Tibial artery (tissue), 4 donors: Measurements from ENCODE around the gene LPAR5.

ENCODE experiments used
- DNase-seq, 2 donors: peaks; one replicate each; pipeline ENCODE4 v3.0.0-alpha.2; 2019
- H3K27ac ChIP-seq, 2 donors: fragments of 200-600 bp; sonication (generic) in 1 of 2; 1 replicate in 1 of 2; 2 replicates in 1 of 2; pipeline ENCODE4 v1.5.1; 2018 to 2019; ENCODE audit warnings: mild to moderate bottlenecking in 1 of 2
- H3K27me3 ChIP-seq, 2 donors: fragments of 200-600 bp; sonication (generic) in 1 of 2; one replicate each; pipeline versions ENCODE4 v1.5.1 to v1.6.0; 2016 to 2019
- H3K36me3 ChIP-seq, 3 donors: fragments of 200-600 bp; sonication (generic) in 2 of 3; one replicate each; pipeline ENCODE4 v1.5.1; 2016 to 2019; ENCODE audit warnings: mild to moderate bottlenecking in 2 of 3
- H3K4me1 ChIP-seq, 4 donors: fragments of 200-600 bp; sonication (generic) in 2 of 4; 1 replicate in 3 of 4; 2 replicates in 1 of 4; pipeline ENCODE4 v1.5.1; 2016 to 2019
- H3K4me3 ChIP-seq, 2 donors: fragments of 200-600 bp; sonication (generic) in 1 of 2; 1 replicate in 1 of 2; 2 replicates in 1 of 2; pipeline ENCODE4 v1.5.1; 2018 to 2019; ENCODE audit warnings: mild to moderate bottlenecking in 2 of 2
- H3K9me3 ChIP-seq, 3 donors: fragments of 200-600 bp; sonication (generic) in 1 of 3; one replicate each; pipeline ENCODE4 v1.5.1; 2016 to 2019
- intact Hi-C: fragments of 100-400 bp; cut with DNase I; formaldehyde crosslinking; loops from one replicate; pipeline ENCODE4 v1.15.0; 2023; ENCODE audit warnings: low total_unique reads
- TF ChIP-seq, protein P1 (sequence below), 2 experiments: fragments of 200-600 bp in 1 of 2; fragments of 450-650 bp in 1 of 2; IDR thresholded peaks; one replicate each; pipeline ENCODE4 v1.5.1; 2017 to 2019; ENCODE audit warnings: antibody characterized with exemption in 2 of 2, mild to moderate bottlenecking in 1 of 2, moderate library complexity in 1 of 2

The LPAR5 gene

DNA sequence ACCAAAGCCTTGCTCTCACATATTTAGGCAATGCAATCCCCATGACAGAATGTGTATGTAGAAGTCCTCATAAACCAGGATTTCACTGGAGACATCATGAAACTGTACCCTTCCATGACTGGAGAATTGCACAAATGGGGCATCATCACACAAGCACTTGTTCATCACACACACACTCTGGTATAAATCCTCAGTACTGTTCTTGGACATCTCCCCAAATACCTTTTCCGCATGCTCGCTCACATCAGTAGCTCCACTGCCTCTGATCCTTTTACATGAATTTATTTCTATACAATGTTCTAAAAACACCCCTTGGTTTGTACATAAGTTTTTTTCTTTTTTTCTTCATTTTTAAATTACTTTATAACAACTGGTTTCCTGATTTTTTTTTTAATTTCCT lies 30.5 kb upstream of the LPAR5 start:
- DNase-seq: no peak
- Histone ChIP-seq H3K4me1 (peaks cover 0 to 13% (median 12%) of the 10 kb centered on the region in 4 donors), H3K27ac (no peak overlapping the region), H3K27me3 (no peaks in the 10 kb centered on the region), H3K36me3 (peaks cover 44 to 53% (median 45%) of the 10 kb centered on the region in 3 donors), H3K9me3 (no peaks in the 10 kb centered on the region), H3K4me3 (no peak overlapping the region)
- TF ChIP-seq, protein P1, sequence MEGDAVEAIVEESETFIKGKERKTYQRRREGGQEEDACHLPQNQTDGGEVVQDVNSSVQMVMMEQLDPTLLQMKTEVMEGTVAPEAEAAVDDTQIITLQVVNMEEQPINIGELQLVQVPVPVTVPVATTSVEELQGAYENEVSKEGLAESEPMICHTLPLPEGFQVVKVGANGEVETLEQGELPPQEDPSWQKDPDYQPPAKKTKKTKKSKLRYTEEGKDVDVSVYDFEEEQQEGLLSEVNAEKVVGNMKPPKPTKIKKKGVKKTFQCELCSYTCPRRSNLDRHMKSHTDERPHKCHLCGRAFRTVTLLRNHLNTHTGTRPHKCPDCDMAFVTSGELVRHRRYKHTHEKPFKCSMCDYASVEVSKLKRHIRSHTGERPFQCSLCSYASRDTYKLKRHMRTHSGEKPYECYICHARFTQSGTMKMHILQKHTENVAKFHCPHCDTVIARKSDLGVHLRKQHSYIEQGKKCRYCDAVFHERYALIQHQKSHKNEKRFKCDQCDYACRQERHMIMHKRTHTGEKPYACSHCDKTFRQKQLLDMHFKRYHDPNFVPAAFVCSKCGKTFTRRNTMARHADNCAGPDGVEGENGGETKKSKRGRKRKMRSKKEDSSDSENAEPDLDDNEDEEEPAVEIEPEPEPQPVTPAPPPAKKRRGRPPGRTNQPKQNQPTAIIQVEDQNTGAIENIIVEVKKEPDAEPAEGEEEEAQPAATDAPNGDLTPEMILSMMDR (IDR thresholded peaks at IDR 0.05): no peak
- intact Hi-C loops: loop anchor here (10.0 kb wide), 1 partner anchor 51 kb away; no protein-coding TSS in a partner anchor

- TF ChIP-seq, protein P1 (IDR thresholded peaks at IDR 0.05): no peak
- H3K4me3 ChIP-seq: no peak overlapping the region
- no peaks in the 10 kb centered on the region for H3K27me3 ChIP-seq
- H3K4me1 ChIP-seq: peaks cover 0 to 20% (median 13%) of the 10 kb centered on the region in 4 donors
- H3K27ac ChIP-seq: no peak overlapping the region
- no peaks in the 10 kb centered on the region for H3K9me3 ChIP-seq
- H3K36me3 ChIP-seq: peaks cover 31 to 42% (median 32%) of the 10 kb centered on the region in 3 donors
- intact Hi-C loops: loop anchor here (10.0 kb wide), 1 partner anchor 50 kb away; no protein-coding TSS in a partner anchor
- no peak for DNase-seq
Observed at GRCh38 chr12:6664902-6665301, 29.1 kb upstream of the LPAR5 start.

DNA sequence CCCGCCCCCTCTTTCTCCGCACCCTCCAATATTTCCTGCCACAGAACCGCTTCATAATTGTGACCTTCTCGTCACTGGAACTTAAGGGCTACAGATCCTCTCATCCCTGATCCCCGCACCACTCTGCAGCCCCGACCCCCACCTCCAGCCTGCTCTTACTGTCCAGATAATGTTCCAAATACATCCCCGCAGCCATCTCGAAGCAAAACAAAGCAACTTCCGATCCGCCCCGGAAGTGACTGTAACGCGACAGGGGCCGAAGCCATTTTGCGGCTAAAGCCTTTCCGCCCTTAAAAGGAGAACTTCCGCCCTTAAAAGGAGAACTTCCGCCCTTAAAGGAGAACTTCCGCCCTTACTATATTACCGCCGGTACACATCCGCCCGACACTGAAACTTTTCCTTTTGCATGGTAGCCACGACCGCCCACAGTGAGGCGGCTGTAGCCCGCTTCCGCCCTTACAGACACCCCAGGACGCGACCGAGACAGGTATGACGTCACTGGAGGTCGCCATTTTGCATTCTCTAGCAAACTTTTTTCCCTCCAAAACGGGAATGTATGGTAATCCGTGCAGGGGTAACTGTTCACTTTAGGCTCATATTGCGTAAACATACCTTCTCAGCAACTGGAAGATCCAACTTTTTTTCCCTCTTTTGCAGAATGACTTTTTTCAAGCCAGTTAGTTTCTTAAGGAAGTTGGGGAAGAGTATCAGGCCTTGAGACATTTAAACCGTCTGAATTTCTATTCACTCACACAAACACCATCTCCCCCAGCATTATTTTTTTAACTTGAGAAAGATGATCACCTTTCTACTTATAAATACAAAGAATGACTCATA lies 27.4 kb upstream of the LPAR5 start, which contains the start of gene ING4:
Gene ING4, minus strand, starts transcription at position 214 of the 837 bp plus-strand sequence. Its CDS starts 18 bp downstream, at position 196.
- Histone ChIP-seq H3K36me3 (peaks cover 20 to 41% (median 22%) of the 10 kb centered on the region in 3 donors), H3K27me3 (no peaks in the 10 kb centered on the region), H3K27ac (peak within 1 kb of the TSS; percentile 81 to 83), H3K9me3 (no peaks in the 10 kb centered on the region), H3K4me3 (peak within 1 kb of the TSS; percentile 67 to 93), H3K4me1 (peaks cover 0 to 20% (median 13%) of the 10 kb centered on the region in 4 donors)
- intact Hi-C loops: loop anchor here (1.0 to 10.0 kb wide), 2 partner anchors 26 to 48 kb away; partner anchors contain the start of gene ZNF384
- TF ChIP-seq, protein P1 (IDR thresholded peaks at IDR 0.05): no peak
- DNase-seq: peak; percentile 99

GRCh38 chr12:6662602-6662905 lies 26.8 kb upstream of the LPAR5 start:
- no peaks in the 10 kb centered on the region for H3K9me3 ChIP-seq
- peak overlapping the region; percentile 67 to 93 for H3K4me3 ChIP-seq
- peaks cover 18 to 41% (median 22%) of the 10 kb centered on the region in 3 donors for H3K36me3 ChIP-seq
- intact Hi-C loops: loop anchor here (10.0 kb wide), 1 partner anchor 48 kb away; no protein-coding TSS in a partner anchor
- peaks cover 0 to 20% (median 13%) of the 10 kb centered on the region in 4 donors for H3K4me1 ChIP-seq
- peak overlapping the region; percentile 81 to 83 for H3K27ac ChIP-seq
- H3K27me3 ChIP-seq: no peaks in the 10 kb centered on the region
- DNase-seq: no peak
- TF ChIP-seq, protein P1 (IDR thresholded peaks at IDR 0.05): no peak

GRCh38 chr12:6653987-6654386 lies 18.2 kb upstream of the LPAR5 start:
- peaks cover 76 to 99% (median 91%) of the 10 kb centered on the region in 3 donors for H3K36me3 ChIP-seq
- intact Hi-C loops: no loop called here
- no peaks in the 10 kb centered on the region for H3K27me3 ChIP-seq

More at GRCh38 chr12:6653987-6654386, 18.2 kb upstream of the LPAR5 start:
- no peaks in the 10 kb centered on the region for H3K9me3 ChIP-seq
- TF ChIP-seq, protein P1 (IDR thresholded peaks at IDR 0.05): no peak
- no peaks in the 10 kb centered on the region for H3K4me1 ChIP-seq
- no peak overlapping the region for H3K27ac ChIP-seq
- no peak overlapping the region for H3K4me3 ChIP-seq
- DNase-seq: no peak
